ENCODE data around the gene ROR1. TPM values are rescaled to one million over a fixed set of nuclear protein-coding genes. Genes with fewer than 3 reads are reported as not detected.
A peak's percentile ranks its signal among the peaks of the same experiment; 100 is the strongest.

Gene ROR1
- total and polyA plus RNA-seq, 8 donors, result 25.5 to 95.8 (median 83.0) TPM

- Histone ChIP-seq H3K27me3 (no peaks in the 10 kb centered on the region), H3K9me3 (no peaks in the 10 kb centered on the region), H3K4me1 (no peaks in the 10 kb centered on the region), H3K4me3 (no peak overlapping the region), H3K36me3 (no peaks in the 10 kb centered on the region), H3K27ac (no peak overlapping the region)
- DNase-seq, result no peak
- intact Hi-C loops (cut with DNase I), result no loop called here
- ATAC-seq, result no peak
- no peak for TF ChIP-seq CTCF (IDR thresholded peaks at IDR 0.05)
Observed at GRCh38 chr1:64000021-64000420, 226.2 kb downstream of the ROR1 start.

GRCh38 chr1:64001038-64001437 is 227.2 kb downstream of the ROR1 start:
- H3K27ac ChIP-seq, result no peak overlapping the region
- no peak for ATAC-seq
- intact Hi-C loops (cut with DNase I), result no loop called here
- no peaks in the 10 kb centered on the region for H3K9me3 ChIP-seq
- H3K4me1 ChIP-seq, result no peaks in the 10 kb centered on the region
- no peaks in the 10 kb centered on the region for H3K36me3 ChIP-seq
- no peak for TF ChIP-seq CTCF (IDR thresholded peaks at IDR 0.05)
- DNase-seq, result no peak
- H3K4me3 ChIP-seq, result no peak overlapping the region
- H3K27me3 ChIP-seq, result no peaks in the 10 kb centered on the region

DNA sequence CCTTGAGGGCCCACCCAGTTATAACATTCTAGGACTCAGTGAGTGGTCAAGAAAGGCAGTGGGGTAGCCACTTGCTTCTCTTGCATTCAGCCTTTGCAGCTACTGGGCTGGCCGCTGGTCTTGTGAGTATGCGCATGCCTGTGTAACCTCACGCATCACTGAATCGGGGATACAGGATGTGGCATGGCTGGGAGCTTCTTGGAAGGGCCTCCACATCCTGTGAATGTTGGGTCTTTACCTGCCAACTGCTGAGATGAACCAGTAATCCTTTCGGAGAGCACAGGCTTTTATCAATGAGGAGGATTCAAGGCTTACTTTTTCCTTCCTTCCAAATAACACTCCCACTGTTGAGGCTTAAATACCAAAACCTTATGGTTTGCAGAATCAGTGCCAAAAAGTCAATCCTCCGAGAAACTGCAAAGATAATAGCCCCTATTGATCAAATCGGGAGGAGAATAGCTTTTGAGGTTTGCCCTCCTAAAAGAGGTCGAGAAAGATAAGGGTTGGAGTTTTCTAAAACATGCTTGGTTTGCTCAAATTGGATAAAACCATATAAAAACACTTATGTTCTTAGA is 230.7 kb downstream of the ROR1 start:
- ATAC-seq, result no peak

GRCh38 chr1:64005801-64006200 is 232.0 kb downstream of the ROR1 start:
- H3K36me3 ChIP-seq, result no peaks in the 10 kb centered on the region
- ATAC-seq (no peak), DNase-seq (no peak)
- H3K27me3 ChIP-seq, result no peaks in the 10 kb centered on the region
- TF ChIP-seq CTCF (IDR thresholded peaks at IDR 0.05), result no peak
- no peak overlapping the region for H3K4me3 ChIP-seq
- H3K4me1 ChIP-seq, result peaks cover 0 to 6% of the 10 kb centered on the region in 2 donors
- no peak overlapping the region for H3K27ac ChIP-seq
- intact Hi-C loops (cut with DNase I), result no loop called here
- no peaks in the 10 kb centered on the region for H3K9me3 ChIP-seq

More for the DNA sequence above, 230.7 kb downstream of the ROR1 start:
- no peak overlapping the region for H3K4me3 ChIP-seq
- DNase-seq, result no peak
- no peak overlapping the region for H3K27ac ChIP-seq
- no peak for TF ChIP-seq CTCF (IDR thresholded peaks at IDR 0.05)
- no peaks in the 10 kb centered on the region for H3K9me3 ChIP-seq
- H3K27me3 ChIP-seq, result no peaks in the 10 kb centered on the region
- peaks cover 0 to 6% of the 10 kb centered on the region in 2 donors for H3K4me1 ChIP-seq
- intact Hi-C loops (cut with DNase I), result no loop called here
- no peaks in the 10 kb centered on the region for H3K36me3 ChIP-seq

GRCh38 chr1:64006276-64007051 is 232.6 kb downstream of the ROR1 start:
- Histone ChIP-seq H3K4me3 (no peak overlapping the region), H3K27me3 (no peaks in the 10 kb centered on the region), H3K4me1 (peaks cover 0 to 6% of the 10 kb centered on the region in 2 donors), H3K9me3 (no peaks in the 10 kb centered on the region), H3K27ac (peak overlapping the region; percentile 13 to 17), H3K36me3 (no peaks in the 10 kb centered on the region)
- intact Hi-C loops (cut with DNase I), result no loop called here
- no peak for DNase-seq
- no peak for TF ChIP-seq CTCF (IDR thresholded peaks at IDR 0.05)
- ATAC-seq, result peak; percentile 91
